Measurements from ENCODE around the gene STXBP6.

DNA sequence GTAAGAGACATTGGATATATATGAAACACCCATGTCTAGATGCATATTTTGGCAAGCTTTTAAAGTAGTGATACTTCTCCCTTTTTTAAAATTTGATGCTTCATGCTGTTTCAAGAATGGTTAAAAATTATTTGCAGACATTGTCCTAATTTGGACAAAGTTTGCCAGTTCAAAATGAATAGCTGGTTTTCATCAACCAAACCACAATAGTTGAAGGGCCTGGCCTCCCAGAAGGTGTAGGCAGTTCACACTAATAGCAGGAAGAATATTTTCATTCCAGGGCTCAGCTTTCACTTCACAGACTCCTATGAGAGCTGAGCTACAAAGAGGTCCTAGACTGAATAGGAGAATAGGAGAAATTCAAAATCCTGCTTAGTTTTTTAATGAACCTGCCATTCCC lies 78.7 kb downstream of the STXBP6 start:
- TF ChIP-seq, protein P1, sequence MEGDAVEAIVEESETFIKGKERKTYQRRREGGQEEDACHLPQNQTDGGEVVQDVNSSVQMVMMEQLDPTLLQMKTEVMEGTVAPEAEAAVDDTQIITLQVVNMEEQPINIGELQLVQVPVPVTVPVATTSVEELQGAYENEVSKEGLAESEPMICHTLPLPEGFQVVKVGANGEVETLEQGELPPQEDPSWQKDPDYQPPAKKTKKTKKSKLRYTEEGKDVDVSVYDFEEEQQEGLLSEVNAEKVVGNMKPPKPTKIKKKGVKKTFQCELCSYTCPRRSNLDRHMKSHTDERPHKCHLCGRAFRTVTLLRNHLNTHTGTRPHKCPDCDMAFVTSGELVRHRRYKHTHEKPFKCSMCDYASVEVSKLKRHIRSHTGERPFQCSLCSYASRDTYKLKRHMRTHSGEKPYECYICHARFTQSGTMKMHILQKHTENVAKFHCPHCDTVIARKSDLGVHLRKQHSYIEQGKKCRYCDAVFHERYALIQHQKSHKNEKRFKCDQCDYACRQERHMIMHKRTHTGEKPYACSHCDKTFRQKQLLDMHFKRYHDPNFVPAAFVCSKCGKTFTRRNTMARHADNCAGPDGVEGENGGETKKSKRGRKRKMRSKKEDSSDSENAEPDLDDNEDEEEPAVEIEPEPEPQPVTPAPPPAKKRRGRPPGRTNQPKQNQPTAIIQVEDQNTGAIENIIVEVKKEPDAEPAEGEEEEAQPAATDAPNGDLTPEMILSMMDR (IDR thresholded peaks at IDR 0.05): no peak
- TF ChIP-seq POLR2A (IDR thresholded peaks at IDR 0.05) (no peak), POLR2AphosphoS5 (IDR thresholded peaks at IDR 0.05) (no peak)
